GM06990 (cell line): ENCODE data around the gene HAP1.

Source experiments
- DNase-seq: peaks from one replicate; pipeline ENCODE4 v3.0.0-alpha.2; 2011; ENCODE audit not compliant: insufficient read length; ENCODE audit errors: extremely low read depth
- H3K27me3 ChIP-seq: replicated peaks from 2 replicates; pipeline ENCODE4 v1.6.0; 2011; ENCODE audit warnings: low read length; ENCODE audit not compliant: control insufficient read depth, insufficient read depth
- H3K36me3 ChIP-seq: 2 replicates; pipeline ENCODE4 v1.5.1; 2011; ENCODE audit warnings: low read length; ENCODE audit not compliant: control insufficient read depth, insufficient read depth
- H3K4me3 ChIP-seq: replicated peaks from 2 replicates; pipeline ENCODE4 v1.5.1; 2011; ENCODE audit warnings: low read depth, mild to moderate bottlenecking, control low read depth, low read length
- TF ChIP-seq, protein P1 (sequence below): IDR thresholded peaks from 2 replicates; pipeline ENCODE4 v1.5.1; 2011; ENCODE audit warnings: low read length, control low read depth, mild to moderate bottlenecking, inconsistent platforms; ENCODE audit not compliant: insufficient read depth, poor library complexity, severe bottlenecking

Gene HAP1

GRCh38 chr17:41728056-41728455, 6.4 kb downstream of the HAP1 start:
- DNase-seq: no peak
- Histone ChIP-seq H3K4me3 (no peak overlapping the region), H3K36me3 (no peaks in the 10 kb centered on the region), H3K27me3 (no peaks in the 10 kb centered on the region; the same call in 1 of the 2 replicates)
- TF ChIP-seq, protein P1, sequence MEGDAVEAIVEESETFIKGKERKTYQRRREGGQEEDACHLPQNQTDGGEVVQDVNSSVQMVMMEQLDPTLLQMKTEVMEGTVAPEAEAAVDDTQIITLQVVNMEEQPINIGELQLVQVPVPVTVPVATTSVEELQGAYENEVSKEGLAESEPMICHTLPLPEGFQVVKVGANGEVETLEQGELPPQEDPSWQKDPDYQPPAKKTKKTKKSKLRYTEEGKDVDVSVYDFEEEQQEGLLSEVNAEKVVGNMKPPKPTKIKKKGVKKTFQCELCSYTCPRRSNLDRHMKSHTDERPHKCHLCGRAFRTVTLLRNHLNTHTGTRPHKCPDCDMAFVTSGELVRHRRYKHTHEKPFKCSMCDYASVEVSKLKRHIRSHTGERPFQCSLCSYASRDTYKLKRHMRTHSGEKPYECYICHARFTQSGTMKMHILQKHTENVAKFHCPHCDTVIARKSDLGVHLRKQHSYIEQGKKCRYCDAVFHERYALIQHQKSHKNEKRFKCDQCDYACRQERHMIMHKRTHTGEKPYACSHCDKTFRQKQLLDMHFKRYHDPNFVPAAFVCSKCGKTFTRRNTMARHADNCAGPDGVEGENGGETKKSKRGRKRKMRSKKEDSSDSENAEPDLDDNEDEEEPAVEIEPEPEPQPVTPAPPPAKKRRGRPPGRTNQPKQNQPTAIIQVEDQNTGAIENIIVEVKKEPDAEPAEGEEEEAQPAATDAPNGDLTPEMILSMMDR: no peak

DNA sequence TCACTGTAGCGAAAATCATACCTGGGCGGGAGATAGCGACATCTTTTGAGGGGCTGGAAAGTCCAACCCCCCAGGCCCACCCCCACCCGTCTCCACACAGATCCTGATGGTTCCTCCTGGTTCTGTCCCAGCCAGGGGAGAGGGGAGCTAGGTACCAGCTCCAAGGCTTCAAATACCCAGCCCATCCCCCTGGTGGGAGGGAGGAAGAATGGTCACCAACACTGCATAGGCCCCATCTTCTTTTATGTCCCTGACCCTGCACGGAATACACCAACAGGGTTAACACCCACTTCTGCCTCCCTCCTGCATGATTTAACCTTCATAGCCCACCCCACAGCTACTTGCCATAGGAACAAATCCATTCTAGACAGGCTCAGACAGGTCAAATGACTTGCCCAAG, 9.3 kb downstream of the HAP1 start:
- TF ChIP-seq, protein P1: no peak
- no peaks in the 10 kb centered on the region for H3K27me3 ChIP-seq
- H3K36me3 ChIP-seq: no peaks in the 10 kb centered on the region

DNA sequence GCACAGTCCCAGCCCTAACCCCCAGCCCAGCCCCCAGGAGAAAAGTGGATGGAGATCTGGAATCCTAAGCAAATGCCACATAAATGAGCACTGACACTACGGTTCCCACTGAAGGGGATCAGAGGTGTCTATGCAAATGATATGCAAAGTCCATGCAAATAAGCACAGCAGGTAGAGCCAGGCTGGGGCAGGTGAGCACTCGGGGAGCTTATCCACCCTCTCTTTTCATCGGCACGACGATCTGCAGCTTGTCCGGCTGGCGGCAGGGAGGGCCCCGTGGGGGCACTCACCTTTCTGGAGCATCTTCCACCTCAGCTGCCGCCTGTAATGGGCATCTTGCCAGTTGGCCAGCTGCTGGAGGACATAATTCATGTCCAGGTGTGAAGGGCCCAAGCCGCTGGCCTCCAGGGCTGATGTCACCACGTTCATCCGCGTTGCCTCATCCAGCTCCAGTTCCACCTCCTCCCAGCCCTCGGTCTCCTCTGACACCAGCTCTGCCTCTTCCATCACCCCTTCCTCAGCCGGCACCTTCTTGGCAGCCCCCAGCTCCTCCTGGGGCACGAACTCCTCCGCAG, 9.9 kb downstream of the HAP1 start:
- H3K4me3 ChIP-seq: no peak overlapping the region
- no peaks in the 10 kb centered on the region for H3K36me3 ChIP-seq
- no peaks in the 10 kb centered on the region for H3K27me3 ChIP-seq
- TF ChIP-seq, protein P1: no peak
- DNase-seq: no peak

More for the DNA sequence above, 9.3 kb downstream of the HAP1 start:
- H3K4me3 ChIP-seq: no peak overlapping the region
- DNase-seq: no peak

- H3K4me3 ChIP-seq: no peak overlapping the region
- no peaks in the 10 kb centered on the region for H3K27me3 ChIP-seq
- no peaks in the 10 kb centered on the region for H3K36me3 ChIP-seq
- no peak for DNase-seq
- TF ChIP-seq, protein P1: no peak
Observed at GRCh38 chr17:41723801-41724475, 10.5 kb downstream of the HAP1 start.

GRCh38 chr17:41722231-41722630, 12.2 kb downstream of the HAP1 start:
- no peaks in the 10 kb centered on the region for H3K36me3 ChIP-seq
- H3K27me3 ChIP-seq: no peaks in the 10 kb centered on the region
- H3K4me3 ChIP-seq: no peak overlapping the region
- no peak for DNase-seq
- TF ChIP-seq, protein P1: no peak

DNA sequence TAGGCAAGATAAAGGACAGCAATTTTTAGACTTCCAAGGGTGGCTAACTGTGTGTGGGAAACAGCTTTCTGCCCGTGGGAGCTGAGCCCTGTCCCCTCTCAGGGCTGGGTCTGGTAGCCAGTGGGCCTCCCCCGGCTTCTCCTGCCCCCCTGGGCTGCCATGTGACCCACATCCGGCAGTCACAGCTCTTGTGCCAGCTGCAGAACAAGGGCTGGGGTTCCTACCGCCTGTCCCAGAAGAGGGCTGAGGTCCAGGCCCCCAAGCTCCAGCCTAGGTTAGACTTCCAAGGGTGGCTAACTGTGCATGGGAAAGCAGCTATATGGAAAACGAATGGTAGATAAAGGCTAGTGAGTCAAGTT, 16.2 kb downstream of the HAP1 start:
- DNase-seq: no peak
- TF ChIP-seq, protein P1: no peak
- Histone ChIP-seq H3K4me3 (no peak overlapping the region), H3K36me3 (no peaks in the 10 kb centered on the region), H3K27me3 (no peaks in the 10 kb centered on the region)
